Panc1 (cell line): ENCODE measurements around the gene RIPPLY2.

ENCODE experiments used
- CTCF ChIP-seq: fragments of 450-650 bp; IDR thresholded peaks from 2 replicates; pipeline ENCODE4 v1.5.1; 2017; ENCODE audit warnings: mild to moderate bottlenecking
- POLR2AphosphoS5 ChIP-seq: IDR thresholded peaks from 2 replicates; pipeline ENCODE4 v1.6.1; 2012; ENCODE audit warnings: mild to moderate bottlenecking, low read depth, low read length, moderate library complexity

- TF ChIP-seq POLR2AphosphoS5 (no peak), CTCF (no peak)
Measured at GRCh38 chr6:83905648-83906047, 52.5 kb downstream of the RIPPLY2 start.
